CD14-positive monocyte (primary cell): Measurements from ENCODE around the gene BCAS1. TPM values are rescaled to one million over a fixed set of nuclear protein-coding genes. Genes with fewer than 3 reads are reported as not detected.

Source experiments
- DNase-seq, 3 donors: peaks; one replicate each; pipeline ENCODE4 v3.0.0-alpha.2; 2011 to 2022
- H2AFZ ChIP-seq: 2 replicates; pipeline ENCODE4 v1.6.0; 2012; ENCODE audit warnings: mild to moderate bottlenecking, low read depth, low read length, inconsistent platforms; ENCODE audit not compliant: insufficient read depth, poor library complexity, severe bottlenecking
- H3K27ac ChIP-seq, 2 donors: 1 replicate in 1 of 2; 2 replicates in 1 of 2; pipeline ENCODE4 v1.5.1; 2012 to 2013; ENCODE audit warnings: low read length in 2 of 2, control low read depth in 1 of 2, inconsistent platforms in 1 of 2, low read depth in 1 of 2, mild to moderate bottlenecking in 1 of 2
- H3K27me3 ChIP-seq, 2 donors: one replicate each; pipeline versions ENCODE4 v1.6.0 to v1.6.1; 2011 to 2013; ENCODE audit warnings: low read length in 2 of 2; ENCODE audit not compliant: control insufficient read depth in 2 of 2, insufficient read depth in 2 of 2
- H3K36me3 ChIP-seq, 2 donors: replicated peaks in 1 of 2; 1 replicate in 1 of 2; 2 replicates in 1 of 2; pipeline versions ENCODE4 v1.5.1 to v1.6.1; 2012 to 2013; ENCODE audit warnings: low read length in 2 of 2, control low read depth in 1 of 2, inconsistent platforms in 1 of 2, mild to moderate bottlenecking in 1 of 2; ENCODE audit not compliant: insufficient read depth in 2 of 2, control insufficient read depth in 1 of 2
- H3K4me1 ChIP-seq, 2 donors: 1 replicate in 1 of 2; 2 replicates in 1 of 2; pipeline versions ENCODE4 v1.5.1 to v1.6.1; 2012 to 2013; ENCODE audit warnings: low read length in 2 of 2, control low read depth in 1 of 2, inconsistent platforms in 1 of 2, mild to moderate bottlenecking in 1 of 2, moderate library complexity in 1 of 2; ENCODE audit not compliant: insufficient read depth in 2 of 2, control insufficient read depth in 1 of 2
- H3K4me2 ChIP-seq: replicated peaks from 2 replicates; pipeline ENCODE3; 2012; ENCODE audit warnings: low read length, moderate library complexity, mild to moderate bottlenecking; ENCODE audit not compliant: poor library complexity, severe bottlenecking; ENCODE audit errors: extremely low read depth
- H3K4me3 ChIP-seq, 3 experiments: fragments of 200-600 bp in 1 of 3; sonication (generic) in 1 of 3; replicated peaks in 1 of 3; 1 replicate in 2 of 3; 2 replicates in 1 of 3; pipeline ENCODE4 v1.5.1; 2011 to 2013; ENCODE audit warnings: low read length in 3 of 3, mild to moderate bottlenecking in 3 of 3, control low read depth in 2 of 3, low read depth in 2 of 3, inconsistent platforms in 1 of 3, moderate library complexity in 1 of 3
- H3K79me2 ChIP-seq: 2 replicates; pipeline ENCODE4 v1.6.0; 2012; ENCODE audit warnings: mild to moderate bottlenecking, control low read depth, inconsistent platforms, low read length, moderate library complexity; ENCODE audit not compliant: insufficient read depth
- H3K9ac ChIP-seq: 2 replicates; pipeline ENCODE4 v1.6.0; 2017; ENCODE audit warnings: low read length, mild to moderate bottlenecking; ENCODE audit not compliant: insufficient read depth, poor library complexity, severe bottlenecking
- H3K9me3 ChIP-seq, 2 donors: replicated peaks in 1 of 2; 1 replicate in 1 of 2; 2 replicates in 1 of 2; pipeline versions ENCODE4 v1.5.1 to v1.6.1; 2012 to 2013; ENCODE audit warnings: low read length in 2 of 2, control low read depth in 1 of 2; ENCODE audit not compliant: control insufficient read depth in 1 of 2, insufficient read depth in 1 of 2
- H4K20me1 ChIP-seq: 2 replicates; pipeline ENCODE4 v1.6.0; 2012; ENCODE audit warnings: mild to moderate bottlenecking, low read length, control low read depth, moderate library complexity; ENCODE audit not compliant: insufficient read depth
- H3K27ac Mint-ChIP-seq, 7 donors: one replicate each; pipeline ENCODE4 v1.8.0; 2020; ENCODE audit warnings: mild to moderate bottlenecking in 7 of 7, mixed read lengths in 7 of 7, moderate library complexity in 6 of 7, inconsistent platforms in 2 of 7
- H3K27me3 Mint-ChIP-seq, 3 donors: one replicate each; pipeline ENCODE4 v1.8.0; 2021 to 2022; ENCODE audit warnings: low read depth in 3 of 3, mild to moderate bottlenecking in 3 of 3, mixed read lengths in 3 of 3, moderate library complexity in 3 of 3, inconsistent platforms in 1 of 3
- H3K36me3 Mint-ChIP-seq, 2 donors: one replicate each; pipeline ENCODE4 v1.8.0; 2020; ENCODE audit warnings: mixed read lengths in 2 of 2, inconsistent platforms in 1 of 2, mild to moderate bottlenecking in 1 of 2
- H3K4me1 Mint-ChIP-seq: one replicate; pipeline ENCODE4 v1.8.0; 2020; ENCODE audit warnings: mild to moderate bottlenecking, mixed read lengths
- H3K4me3 Mint-ChIP-seq, 2 donors: one replicate each; pipeline ENCODE4 v1.8.0; 2020; ENCODE audit warnings: mild to moderate bottlenecking in 2 of 2, mixed read lengths in 2 of 2, moderate library complexity in 1 of 2
- H3K9me3 Mint-ChIP-seq, 7 donors: one replicate each; pipeline ENCODE4 v1.8.0; 2020 to 2022; ENCODE audit warnings: mixed read lengths in 7 of 7, mild to moderate bottlenecking in 6 of 7, moderate library complexity in 6 of 7, inconsistent platforms in 2 of 7
- WGBS: methylation state at CpG from one replicate; pipeline ENCODE4 v1.1.5; 2013; ENCODE audit warnings: missing lambda C conversion rate; ENCODE audit not compliant: insufficient coverage; 5-methylcytosine and 5-hydroxymethylcytosine counted together
- intact Hi-C, 2 donors: fragments of 100-400 bp; cut with micrococcal nuclease; formaldehyde crosslinking; loops; one replicate each; pipeline versions ENCODE4 v1.15.0 to v1.15.1; 2023
- polyA plus RNA-seq, 3 donors: library from polyadenylated mRNA; depleted of rRNA in 1 of 3; unstranded in 2 of 3; stranded (reverse) in 1 of 3; fragments of 300-500 nt in 2 of 3; fragments of >200 nt in 1 of 3; fragmentation: Illumina TruSeq in 2 of 3; gene quantifications; 1 replicate in 2 of 3; 2 replicates in 1 of 3; pipeline ENCODE4 v1.2.3, GENCODE V29; 2012 to 2021
- TF ChIP-seq, protein P1 (sequence below): fragments of 200-600 bp; IDR thresholded peaks from one replicate; pipeline ENCODE4 v1.8.0; 2022; ENCODE audit warnings: antibody characterized with exemption, mild to moderate bottlenecking

BCAS1 gene
- polyA plus RNA-seq, 3 donors = 0.01 to 0.02 TPM; not detected in 1

DNA sequence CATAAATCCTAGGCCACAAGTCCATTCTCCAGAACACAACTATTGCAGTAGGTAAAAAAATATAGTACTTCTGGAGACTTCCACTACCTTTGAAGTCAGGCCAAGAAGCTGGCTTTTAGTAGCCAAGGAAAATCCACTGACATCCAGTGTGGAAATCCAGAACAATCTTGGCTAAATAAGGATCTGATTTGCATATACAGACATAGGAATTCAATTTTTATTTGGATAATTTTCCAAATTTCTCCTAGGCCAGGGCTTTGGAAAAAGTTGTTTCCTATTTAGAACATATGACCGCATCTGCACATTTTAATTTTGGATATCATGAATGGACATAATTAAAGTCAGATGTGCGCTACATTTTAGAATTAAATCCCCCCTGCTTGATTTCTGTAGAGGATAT, 100.2 kb downstream of the BCAS1 start:
- Mint-ChIP-seq H3K36me3 (no peaks in the 10 kb centered on the region), H3K4me3 (no peak overlapping the region), H3K9me3 (peaks cover 6 to 14% (median 9%) of the 10 kb centered on the region in 7 donors), H3K4me1 (no peaks in the 10 kb centered on the region), H3K27ac (no peak overlapping the region), H3K27me3 (peaks cover 0 to 3% (median 0%) of the 10 kb centered on the region in 3 donors)
- Histone ChIP-seq H3K4me3 (no peak overlapping the region), H4K20me1 (no peaks in the 10 kb centered on the region), H2AFZ (no peak overlapping the region), H3K9ac (no peak overlapping the region), H3K4me2 (no peak overlapping the region), H3K79me2 (no peaks in the 10 kb centered on the region), H3K27ac (no peak overlapping the region), H3K9me3 (peaks cover 0 to 5% of the 10 kb centered on the region in 2 donors), H3K36me3 (no peaks in the 10 kb centered on the region), H3K27me3 (no peaks in the 10 kb centered on the region), H3K4me1 (no peaks in the 10 kb centered on the region)
- TF ChIP-seq, protein P1, sequence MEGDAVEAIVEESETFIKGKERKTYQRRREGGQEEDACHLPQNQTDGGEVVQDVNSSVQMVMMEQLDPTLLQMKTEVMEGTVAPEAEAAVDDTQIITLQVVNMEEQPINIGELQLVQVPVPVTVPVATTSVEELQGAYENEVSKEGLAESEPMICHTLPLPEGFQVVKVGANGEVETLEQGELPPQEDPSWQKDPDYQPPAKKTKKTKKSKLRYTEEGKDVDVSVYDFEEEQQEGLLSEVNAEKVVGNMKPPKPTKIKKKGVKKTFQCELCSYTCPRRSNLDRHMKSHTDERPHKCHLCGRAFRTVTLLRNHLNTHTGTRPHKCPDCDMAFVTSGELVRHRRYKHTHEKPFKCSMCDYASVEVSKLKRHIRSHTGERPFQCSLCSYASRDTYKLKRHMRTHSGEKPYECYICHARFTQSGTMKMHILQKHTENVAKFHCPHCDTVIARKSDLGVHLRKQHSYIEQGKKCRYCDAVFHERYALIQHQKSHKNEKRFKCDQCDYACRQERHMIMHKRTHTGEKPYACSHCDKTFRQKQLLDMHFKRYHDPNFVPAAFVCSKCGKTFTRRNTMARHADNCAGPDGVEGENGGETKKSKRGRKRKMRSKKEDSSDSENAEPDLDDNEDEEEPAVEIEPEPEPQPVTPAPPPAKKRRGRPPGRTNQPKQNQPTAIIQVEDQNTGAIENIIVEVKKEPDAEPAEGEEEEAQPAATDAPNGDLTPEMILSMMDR = no peak
- no CpG with 5 or more reads among the region's 2 CpGs for WGBS
- intact Hi-C loops = no loop called here
- no peak for DNase-seq

DNA sequence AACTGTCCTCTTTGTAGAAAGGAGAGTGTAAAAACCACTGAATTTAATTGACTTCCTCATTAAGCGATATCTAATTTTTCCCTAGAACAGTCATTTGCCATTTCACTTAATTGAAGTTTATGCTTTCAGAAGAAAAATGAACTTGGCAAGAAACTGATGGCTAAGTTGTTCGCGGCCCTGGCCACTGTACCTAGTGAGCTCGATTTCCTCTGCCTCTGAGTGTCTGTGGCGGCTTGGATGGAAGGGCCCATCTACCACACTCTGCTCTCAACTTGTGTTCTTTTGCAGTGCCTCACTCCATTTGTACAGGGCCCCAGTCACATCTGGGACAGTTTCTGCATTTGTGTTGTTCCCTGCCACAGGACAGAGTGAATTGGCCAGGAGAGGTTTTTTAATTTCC, 102.9 kb downstream of the BCAS1 start:
- 100% methylated on average over 4 of the region's 5 CpGs for WGBS
- H3K27me3 ChIP-seq = no peaks in the 10 kb centered on the region
- DNase-seq = no peak
- no peak overlapping the region for H2AFZ ChIP-seq
- no peaks in the 10 kb centered on the region for H4K20me1 ChIP-seq
- TF ChIP-seq, protein P1 = no peak
- no peaks in the 10 kb centered on the region for H3K4me1 ChIP-seq
- no peak overlapping the region for H3K4me2 ChIP-seq
- no peak overlapping the region for H3K27ac ChIP-seq
- Mint-ChIP-seq H3K27ac (no peak overlapping the region), H3K4me3 (no peak overlapping the region), H3K9me3 (peaks cover 0 to 3% (median 0%) of the 10 kb centered on the region in 7 donors), H3K36me3 (no peaks in the 10 kb centered on the region), H3K4me1 (no peaks in the 10 kb centered on the region), H3K27me3 (peaks cover 0 to 3% (median 0%) of the 10 kb centered on the region in 3 donors)
- intact Hi-C loops = no loop called here
- no peaks in the 10 kb centered on the region for H3K36me3 ChIP-seq
- H3K9ac ChIP-seq = no peak overlapping the region
- no peaks in the 10 kb centered on the region for H3K79me2 ChIP-seq
- no peaks in the 10 kb centered on the region for H3K9me3 ChIP-seq
- H3K4me3 ChIP-seq = no peak overlapping the region
